ACC112 (cell line): ENCODE results near the gene PTH1R.
A peak's percentile ranks its signal among the peaks of the same experiment; 100 is the strongest.

Experiments used
- H2AFZ ChIP-seq: fragments of 200-600 bp; sonication (generic); one replicate; pipeline ENCODE4 v1.6.0; 2017; ENCODE audit warnings: antibody characterized with exemption, low read length; ENCODE audit not compliant: unreplicated experiment
- H3K27ac ChIP-seq: fragments of 200-600 bp; sonication (generic); 2 replicates; pipeline ENCODE4 v1.5.1; 2014; ENCODE audit warnings: low read depth, mild to moderate bottlenecking, antibody characterized with exemption, low read length, moderate library complexity
- H3K27me3 ChIP-seq: fragments of 200-600 bp; sonication (generic); 2 replicates; pipeline ENCODE4 v1.6.1; 2014; ENCODE audit warnings: mild to moderate bottlenecking, antibody characterized with exemption, low read length, moderate library complexity, mixed read lengths; ENCODE audit not compliant: insufficient read depth
- H3K36me3 ChIP-seq: fragments of 200-600 bp; sonication (generic); 2 replicates; pipeline ENCODE4 v1.6.1; 2016; ENCODE audit warnings: mild to moderate bottlenecking, antibody characterized with exemption, low read length, moderate library complexity, mixed read lengths; ENCODE audit not compliant: insufficient read depth
- H3K4me1 ChIP-seq: fragments of 200-600 bp; sonication (generic); one replicate; pipeline ENCODE4 v1.6.1; 2016; ENCODE audit warnings: low read length, mixed read lengths; ENCODE audit not compliant: insufficient read depth, unreplicated experiment, control insufficient read depth
- H3K4me3 ChIP-seq: fragments of 200-600 bp; sonication (generic); 2 replicates; pipeline ENCODE4 v1.5.1; 2014; ENCODE audit warnings: mild to moderate bottlenecking, low read depth, low read length
- H3K79me2 ChIP-seq: fragments of 200-600 bp; sonication (generic); one replicate; pipeline ENCODE4 v1.6.0; 2016; ENCODE audit warnings: low read length; ENCODE audit not compliant: control insufficient read depth, unreplicated experiment, insufficient read depth

The PTH1R gene

DNA sequence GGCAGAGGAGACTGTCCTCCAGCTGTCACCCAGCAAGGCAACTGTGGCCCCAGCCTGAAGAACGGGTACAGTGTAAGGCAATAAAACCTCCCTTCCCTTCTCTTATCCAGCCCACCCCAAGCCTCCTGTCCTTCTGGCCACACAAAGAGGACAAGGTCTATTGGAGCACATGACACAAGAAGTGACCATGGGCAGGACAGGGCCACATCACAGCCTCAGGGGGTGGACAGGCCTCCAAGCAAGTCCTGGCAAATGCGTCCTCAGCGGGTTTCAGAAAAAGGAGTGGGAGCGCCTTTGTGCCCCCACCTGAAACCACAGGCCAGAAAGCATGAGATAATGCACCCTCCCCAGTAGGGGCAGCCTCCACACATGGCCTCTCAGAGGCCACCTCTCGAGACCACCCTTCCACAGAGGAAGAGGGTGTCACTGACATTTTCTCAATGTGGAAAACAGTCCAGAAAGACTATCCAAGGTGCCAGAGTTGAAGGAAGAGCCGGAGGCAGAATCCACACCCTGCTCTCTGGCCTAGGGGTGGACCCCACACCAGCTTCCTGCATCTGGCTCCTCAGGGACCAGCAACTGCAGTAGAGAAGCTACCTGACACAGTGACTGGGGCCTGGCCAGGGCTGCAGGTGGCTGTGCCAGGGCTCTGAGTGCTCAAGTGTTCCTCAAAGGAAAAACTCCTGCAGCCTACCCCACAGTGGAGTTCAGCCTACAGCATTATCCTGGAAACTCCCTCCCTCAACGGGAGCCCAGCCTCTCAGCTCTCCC lies 55.1 kb downstream of the PTH1R start:
- Histone ChIP-seq H3K79me2 (peaks cover 63% of the 10 kb centered on the region), H3K27ac (peak overlapping the region; percentile 61), H2AFZ (no peak overlapping the region), H3K4me1 (peaks cover 74% of the 10 kb centered on the region), H3K27me3 (no peaks in the 10 kb centered on the region), H3K36me3 (peaks cover 3% of the 10 kb centered on the region; the same call in 1 of the 2 replicates), H3K4me3 (0 out of 2 replicates have a peak overlapping the region, but pooled peaks have one; percentile 57)

DNA sequence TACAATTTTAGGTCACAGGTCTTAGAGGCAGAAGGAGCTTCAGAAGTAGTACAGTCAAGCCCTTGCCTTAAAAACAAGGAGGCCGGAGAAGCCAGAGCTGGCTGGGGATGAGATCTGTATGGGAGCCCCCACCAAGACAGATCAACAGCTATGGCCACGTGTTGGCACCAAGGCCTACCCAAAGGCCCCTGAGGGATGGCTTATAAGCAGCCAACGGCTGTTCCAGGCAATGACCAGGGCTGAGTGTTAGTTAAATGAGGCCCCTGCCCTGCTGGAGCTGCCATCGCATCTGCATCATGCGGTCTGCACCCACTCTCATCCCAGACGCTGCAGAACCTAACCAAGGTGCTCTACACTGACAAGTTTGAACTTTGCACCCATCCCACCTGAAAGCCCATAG lies 55.7 kb downstream of the PTH1R start:
- Histone ChIP-seq H3K27me3 (no peaks in the 10 kb centered on the region), H2AFZ (no peak overlapping the region), H3K4me3 (no peak overlapping the region), H3K36me3 (peaks cover 3% of the 10 kb centered on the region; the same call in 1 of the 2 replicates), H3K27ac (peak overlapping the region; percentile 18; the same call in 1 of the 2 replicates), H3K79me2 (peaks cover 60% of the 10 kb centered on the region), H3K4me1 (peaks cover 74% of the 10 kb centered on the region)

DNA sequence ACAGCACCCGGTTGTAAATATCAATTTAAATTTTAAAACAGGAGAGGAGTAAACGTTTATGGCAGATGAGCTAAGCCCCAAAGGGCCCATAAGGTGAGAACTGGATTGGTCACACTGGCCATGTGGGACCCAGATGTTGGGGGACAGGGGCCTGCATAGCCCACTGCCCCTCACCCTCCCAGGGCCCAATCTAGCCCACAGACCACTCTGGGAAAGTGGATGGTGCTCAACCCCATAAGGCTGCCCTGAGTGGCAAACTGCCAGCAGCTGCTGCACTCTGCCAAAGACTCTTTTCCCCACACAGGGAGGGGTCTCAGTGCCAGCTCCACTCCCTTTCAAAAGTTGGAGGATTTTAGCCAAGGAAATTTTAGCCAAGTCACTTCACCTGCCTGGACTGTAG lies 56.6 kb downstream of the PTH1R start:
- Histone ChIP-seq H3K27ac (peak overlapping the region; percentile 94), H3K4me3 (no peak overlapping the region; the same call in 1 of the 2 replicates), H3K27me3 (no peaks in the 10 kb centered on the region), H3K4me1 (peaks cover 74% of the 10 kb centered on the region), H3K79me2 (peaks cover 53% of the 10 kb centered on the region), H3K36me3 (0 out of 2 replicates have a peak, but pooled peaks cover 3% of the 10 kb centered on the region), H2AFZ (no peak overlapping the region)

DNA sequence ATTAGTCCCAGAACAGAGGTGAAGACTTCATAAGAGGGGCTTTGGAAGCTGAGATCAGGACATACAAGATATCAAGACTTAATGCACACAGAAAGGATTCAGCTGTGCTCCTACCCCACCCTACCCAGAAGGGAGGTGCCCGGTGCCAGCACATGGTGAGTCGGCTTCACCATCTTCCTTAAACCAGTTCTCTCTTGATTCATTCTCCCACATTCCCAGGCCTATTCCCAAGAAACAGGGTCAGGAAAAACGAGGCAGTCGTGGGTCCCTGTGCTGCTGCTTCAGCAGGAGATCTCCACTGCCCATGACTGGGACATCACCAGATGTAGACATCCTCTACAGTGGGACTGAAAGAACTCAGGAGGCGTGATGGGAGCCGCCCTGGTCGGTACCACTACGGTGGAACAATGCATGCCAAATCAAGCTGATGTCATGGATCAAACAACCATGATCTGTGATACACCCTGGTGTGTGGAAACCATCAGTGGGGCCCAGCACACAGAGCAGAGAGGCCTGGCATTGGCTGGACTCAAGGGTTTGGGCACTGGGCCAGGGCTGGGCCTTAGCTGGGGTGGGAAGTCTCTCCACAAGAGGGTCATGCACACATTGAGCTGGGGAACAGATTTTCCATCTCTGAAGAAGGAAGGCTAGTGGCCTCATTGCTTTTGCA lies 57.1 kb downstream of the PTH1R start:
- Histone ChIP-seq H3K4me3 (peak overlapping the region; percentile 17; the same call in 1 of the 2 replicates), H3K4me1 (peaks cover 74% of the 10 kb centered on the region), H3K79me2 (peaks cover 50% of the 10 kb centered on the region), H2AFZ (no peak overlapping the region), H3K27me3 (no peaks in the 10 kb centered on the region), H3K36me3 (0 out of 2 replicates have a peak, but pooled peaks cover 3% of the 10 kb centered on the region), H3K27ac (peak overlapping the region; percentile 94)

DNA sequence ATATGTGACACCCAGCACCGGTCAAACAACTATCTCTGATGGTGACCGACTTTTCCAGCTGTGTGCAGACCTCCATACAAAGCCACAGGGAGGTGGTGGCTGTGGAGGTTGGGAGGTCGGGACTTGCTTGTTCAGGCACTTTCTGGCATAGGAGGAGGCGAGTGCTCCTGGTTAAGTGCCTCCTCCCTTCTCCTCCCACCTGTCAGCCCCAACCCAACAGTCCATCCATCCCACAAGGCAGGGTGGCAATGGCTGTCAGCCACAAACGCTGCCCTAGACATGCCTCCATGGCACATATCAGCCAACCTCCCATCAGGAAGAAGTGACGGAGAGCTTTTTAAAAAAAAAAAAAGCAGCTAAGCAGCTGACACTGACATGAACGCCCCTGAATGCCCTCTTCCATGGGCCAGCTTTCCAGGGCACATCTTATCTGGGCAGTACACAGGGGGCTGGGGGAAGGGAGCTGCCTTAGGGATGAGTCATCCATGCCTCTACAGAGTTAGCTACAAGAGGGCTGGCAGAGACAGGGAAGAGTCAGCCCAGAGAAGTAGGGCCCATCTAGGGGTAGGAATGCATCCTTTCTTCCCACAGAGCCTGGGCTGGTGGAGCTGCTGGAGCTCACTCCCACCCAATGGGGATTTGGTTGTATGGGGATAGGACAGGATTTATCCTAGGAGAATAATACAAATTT lies 57.8 kb downstream of the PTH1R start:
- H3K36me3 ChIP-seq, result peaks cover 5% of the 10 kb centered on the region; the same call in 1 of the 2 replicates
- no peaks in the 10 kb centered on the region for H3K27me3 ChIP-seq
- H2AFZ ChIP-seq, result no peak overlapping the region
- H3K4me1 ChIP-seq, result peaks cover 70% of the 10 kb centered on the region
- peaks cover 45% of the 10 kb centered on the region for H3K79me2 ChIP-seq
- H3K27ac ChIP-seq, result peak overlapping the region; percentile 94
- peak overlapping the region; percentile 17; the same call in 1 of the 2 replicates for H3K4me3 ChIP-seq

DNA sequence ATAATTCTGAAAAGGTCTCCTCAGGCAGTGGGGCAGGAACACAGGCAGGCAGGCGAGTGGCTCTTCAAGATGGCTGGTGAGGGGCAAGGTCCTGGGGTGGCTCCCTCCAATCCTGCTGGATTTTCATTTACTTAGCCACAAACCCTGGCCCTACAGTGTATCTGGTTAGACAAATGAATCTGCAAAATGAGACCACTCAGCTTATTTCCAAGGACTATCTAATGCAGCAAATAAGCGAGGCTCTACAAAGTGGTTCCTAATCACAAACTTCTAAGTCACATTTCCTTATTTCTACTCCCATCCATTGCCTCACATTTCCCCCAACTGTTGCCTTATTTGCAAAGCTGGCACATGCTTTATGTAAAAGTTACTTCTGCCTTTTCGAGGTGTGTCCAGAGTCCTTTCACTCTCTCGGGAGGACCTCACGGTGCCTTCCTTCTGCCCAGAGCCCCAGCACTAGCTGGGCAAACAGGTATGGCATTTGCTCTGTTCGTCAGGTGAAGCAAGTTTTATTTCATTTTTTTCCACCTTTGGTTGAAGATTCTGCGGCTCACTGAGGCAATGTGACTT lies 58.6 kb downstream of the PTH1R start:
- Histone ChIP-seq H3K27ac (peak overlapping the region; percentile 94), H2AFZ (no peak overlapping the region), H3K4me1 (peaks cover 63% of the 10 kb centered on the region), H3K27me3 (no peaks in the 10 kb centered on the region), H3K79me2 (peaks cover 40% of the 10 kb centered on the region), H3K36me3 (peaks cover 10% of the 10 kb centered on the region; the same call in 1 of the 2 replicates), H3K4me3 (no peak overlapping the region)

DNA sequence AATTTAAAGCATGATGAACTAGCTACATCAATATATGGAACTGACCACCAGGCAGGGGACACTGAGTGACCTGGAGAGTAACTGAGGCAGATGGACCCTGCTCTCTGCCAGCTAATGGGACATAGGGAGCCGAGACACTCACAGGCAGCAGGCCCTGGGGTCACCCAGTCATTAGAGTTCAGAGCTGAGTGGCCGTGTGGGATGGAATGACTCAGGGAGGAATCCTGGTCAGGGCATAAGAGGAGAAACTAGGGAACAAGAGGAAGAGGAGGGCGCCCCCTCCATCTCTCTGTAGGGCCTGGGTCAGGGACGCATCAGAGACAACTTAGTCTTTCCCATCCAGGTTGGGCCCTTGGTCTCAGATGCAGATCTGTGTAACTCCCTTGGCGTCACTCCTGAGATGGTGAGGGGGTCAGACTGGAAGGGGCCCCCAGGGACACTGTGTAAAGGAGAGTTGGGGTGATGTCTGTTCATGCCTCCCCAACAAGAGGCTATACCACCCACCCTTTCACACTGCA lies 59.3 kb downstream of the PTH1R start:
- H3K36me3 ChIP-seq, result peaks cover 10% of the 10 kb centered on the region; the same call in 1 of the 2 replicates
- H3K79me2 ChIP-seq, result peaks cover 38% of the 10 kb centered on the region

DNA sequence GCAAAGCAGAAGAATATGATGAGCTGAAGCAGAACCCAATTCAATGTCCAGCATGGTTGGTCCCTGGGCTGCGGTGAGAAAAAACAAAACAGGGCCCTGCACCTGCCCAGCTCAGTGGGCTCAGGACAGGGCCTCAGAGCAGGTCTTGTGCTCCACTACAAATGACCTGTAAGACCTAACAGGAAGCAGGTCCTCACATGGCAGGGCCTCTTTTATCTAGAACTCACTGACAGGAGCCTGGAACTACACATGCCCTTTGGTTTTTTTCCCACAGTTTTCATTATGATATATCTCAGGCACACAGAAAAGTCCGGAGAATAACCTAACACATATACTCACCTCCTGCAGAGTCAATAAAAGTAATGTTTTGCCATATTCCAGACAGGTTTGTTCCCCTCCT lies 60.6 kb downstream of the PTH1R start:
- Histone ChIP-seq H3K4me1 (peaks cover 42% of the 10 kb centered on the region), H3K4me3 (no peak overlapping the region), H3K27ac (no peak overlapping the region), H3K27me3 (no peaks in the 10 kb centered on the region), H3K36me3 (peaks cover 10% of the 10 kb centered on the region; the same call in 1 of the 2 replicates), H3K79me2 (peaks cover 38% of the 10 kb centered on the region), H2AFZ (no peak overlapping the region)

More for the DNA sequence above, 59.3 kb downstream of the PTH1R start:
- Histone ChIP-seq H3K27ac (peak overlapping the region; percentile 94), H3K4me3 (no peak overlapping the region), H3K4me1 (peaks cover 55% of the 10 kb centered on the region), H2AFZ (no peak overlapping the region), H3K27me3 (no peaks in the 10 kb centered on the region)

DNA sequence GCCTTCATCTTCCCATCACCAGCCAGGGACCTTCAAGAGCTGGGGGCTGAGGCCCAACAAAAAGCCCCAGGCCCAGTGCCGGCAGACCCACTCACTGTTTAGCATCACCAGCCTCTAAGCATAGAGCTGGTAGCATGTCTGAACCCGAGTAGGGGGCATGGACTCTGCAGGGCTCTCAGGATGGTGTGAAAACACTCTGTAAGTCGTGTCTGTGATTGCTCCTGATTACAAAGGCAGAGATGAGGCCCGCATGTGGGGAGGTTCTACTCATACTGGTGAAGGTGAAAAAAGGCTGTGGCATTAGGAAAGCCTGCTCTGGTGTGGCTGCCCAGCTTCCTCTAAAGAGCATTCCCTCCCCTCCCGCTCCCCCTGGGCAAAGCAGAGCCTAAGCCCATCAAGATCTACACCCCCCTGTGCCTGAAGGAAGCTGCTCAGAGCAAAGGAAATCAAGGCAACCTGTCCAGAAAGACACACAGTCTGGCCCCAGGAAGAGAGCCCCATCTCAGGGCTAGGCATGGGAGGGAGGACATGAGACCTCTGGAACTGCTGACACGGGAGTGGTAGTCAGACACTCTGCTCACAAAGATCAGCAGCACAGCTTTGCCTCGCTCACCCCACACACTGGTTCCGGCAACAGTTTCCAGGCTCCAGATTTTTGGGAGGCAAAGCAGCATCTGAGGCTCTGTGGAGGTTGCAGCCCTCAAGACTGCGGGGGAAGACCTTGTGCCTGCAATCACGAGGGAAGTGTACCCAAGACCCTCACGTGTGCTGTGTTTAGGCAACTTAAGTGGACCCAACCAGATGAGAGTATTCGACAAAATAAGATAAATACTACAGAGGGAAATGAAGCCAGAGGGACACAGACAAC lies 62.3 kb downstream of the PTH1R start:
- Histone ChIP-seq H3K27ac (no peak overlapping the region), H3K79me2 (peaks cover 44% of the 10 kb centered on the region)

More for the DNA sequence above, 62.3 kb downstream of the PTH1R start:
- peaks cover 42% of the 10 kb centered on the region for H3K4me1 ChIP-seq
- H3K4me3 ChIP-seq, result no peak overlapping the region
- no peaks in the 10 kb centered on the region for H3K27me3 ChIP-seq
- peaks cover 10% of the 10 kb centered on the region; the same call in 1 of the 2 replicates for H3K36me3 ChIP-seq
- no peak overlapping the region for H2AFZ ChIP-seq
